Endothelial cell (in vitro differentiated cells): ENCODE measurements around the gene SMARCC1. TPM values are rescaled to one million over a fixed set of nuclear protein-coding genes. Genes with fewer than 3 reads are reported as not detected.
"Not testable (repeated sequence)": the region's sequence is repeated elsewhere in the genome, so short reads cannot be mapped to it uniquely, and the experiment has no call there.

Experiments used
- DNase-seq: peaks from one replicate; pipeline ENCODE4 v3.0.0; 2021; ENCODE audit warnings: low spot score
- H3K27ac Mint-ChIP-seq: one replicate; pipeline ENCODE4 v1.8.0; 2021; ENCODE audit warnings: mixed read lengths, inconsistent platforms; ENCODE audit not compliant: unreplicated experiment
- H3K27me3 Mint-ChIP-seq: one replicate; pipeline ENCODE4 v1.8.0; 2021; ENCODE audit warnings: mild to moderate bottlenecking, moderate library complexity, mixed read lengths, inconsistent platforms; ENCODE audit not compliant: unreplicated experiment
- H3K36me3 Mint-ChIP-seq: one replicate; pipeline ENCODE4 v1.8.0; 2021; ENCODE audit warnings: mild to moderate bottlenecking, low read depth, mixed read lengths, inconsistent platforms; ENCODE audit not compliant: unreplicated experiment
- H3K4me1 Mint-ChIP-seq: one replicate; pipeline ENCODE4 v1.8.0; 2021; ENCODE audit warnings: mild to moderate bottlenecking, mixed read lengths, inconsistent platforms; ENCODE audit not compliant: unreplicated experiment
- H3K4me3 Mint-ChIP-seq: one replicate; pipeline ENCODE4 v1.8.0; 2021; ENCODE audit warnings: mild to moderate bottlenecking, mixed read lengths, inconsistent platforms; ENCODE audit not compliant: unreplicated experiment
- H3K9me3 Mint-ChIP-seq: one replicate; pipeline ENCODE4 v1.8.0; 2021; ENCODE audit warnings: mixed read lengths, inconsistent platforms; ENCODE audit not compliant: unreplicated experiment
- long read RNA-seq: library from polyadenylated mRNA; unstranded; transcript quantifications from one replicate; pipeline ENCODE4 v2.0.0, GENCODE V29; 2020; ENCODE audit not compliant: unreplicated experiment
- total RNA-seq: library from RNA; stranded (reverse); fragmentation: NEBNext Ultra II Directional; extraction: Animal tissue kit (Norgen Biotek cat#: 25700); gene quantifications from one replicate; pipeline ENCODE4 v1.2.1, GENCODE V29; 2021; ENCODE audit not compliant: unreplicated experiment
- TF ChIP-seq, protein P1 (sequence below): fragments of 200-600 bp; sonication (generic); IDR thresholded peaks from one replicate; pipeline ENCODE4 v1.5.0; 2021; ENCODE audit warnings: antibody characterized with exemption; ENCODE audit not compliant: unreplicated experiment

The SMARCC1 gene
- 138 TPM for total RNA-seq
- long read RNA-seq, full-length matches to known transcripts: 5 of 32 reads
- long read RNA-seq, partial matches to known transcripts: 18 of 32 reads
- long read RNA-seq, other reads (novel, unspliced or antisense): 9 of 32 reads

DNA sequence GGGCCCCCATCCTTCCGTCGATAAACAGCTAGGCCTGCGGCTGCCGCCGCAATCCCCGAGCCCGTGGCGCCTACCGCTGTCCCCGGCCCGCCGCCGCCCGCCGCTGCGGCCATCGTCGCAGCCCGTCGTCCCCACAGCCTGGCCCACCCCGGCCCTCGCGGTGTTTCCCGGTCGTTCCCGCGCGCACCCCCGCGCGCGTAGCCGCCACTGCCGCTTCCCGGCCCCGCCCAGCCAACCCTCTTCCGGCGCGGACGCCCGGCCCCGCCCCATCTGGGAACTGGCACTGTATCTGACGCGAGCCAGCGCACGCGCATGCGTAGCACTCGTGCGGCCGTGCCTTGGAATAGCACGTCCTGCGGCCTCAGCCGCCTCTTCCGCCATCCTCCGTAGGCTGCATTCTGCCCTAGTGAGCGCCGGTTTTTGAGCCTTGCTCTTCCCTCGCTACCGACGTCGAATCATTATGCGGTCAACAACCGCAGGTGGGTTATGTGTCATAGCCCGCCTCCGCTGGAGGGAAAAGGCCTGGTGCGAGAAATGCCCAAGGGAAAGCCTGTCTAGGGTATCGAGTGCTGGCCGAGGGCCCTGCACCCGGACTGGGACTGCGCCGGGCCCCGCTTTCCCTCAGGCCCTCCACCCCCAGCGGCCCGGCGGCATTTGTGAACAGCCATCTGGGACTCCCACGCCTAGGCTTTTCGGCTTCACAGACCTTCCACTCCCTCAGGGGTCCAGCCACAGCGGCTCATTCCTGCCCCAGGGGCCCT, at the start of gene SMARCC1:
TSS of gene SMARCC1 (minus strand) at position 209 of the 761 bp plus-strand sequence. CDS start at position 113, 96 bp downstream.
- peaks cover 17% of the 10 kb centered on the region for H3K27me3 Mint-ChIP-seq
- peaks cover 21% of the 10 kb centered on the region for H3K4me1 Mint-ChIP-seq
- TF ChIP-seq, protein P1, sequence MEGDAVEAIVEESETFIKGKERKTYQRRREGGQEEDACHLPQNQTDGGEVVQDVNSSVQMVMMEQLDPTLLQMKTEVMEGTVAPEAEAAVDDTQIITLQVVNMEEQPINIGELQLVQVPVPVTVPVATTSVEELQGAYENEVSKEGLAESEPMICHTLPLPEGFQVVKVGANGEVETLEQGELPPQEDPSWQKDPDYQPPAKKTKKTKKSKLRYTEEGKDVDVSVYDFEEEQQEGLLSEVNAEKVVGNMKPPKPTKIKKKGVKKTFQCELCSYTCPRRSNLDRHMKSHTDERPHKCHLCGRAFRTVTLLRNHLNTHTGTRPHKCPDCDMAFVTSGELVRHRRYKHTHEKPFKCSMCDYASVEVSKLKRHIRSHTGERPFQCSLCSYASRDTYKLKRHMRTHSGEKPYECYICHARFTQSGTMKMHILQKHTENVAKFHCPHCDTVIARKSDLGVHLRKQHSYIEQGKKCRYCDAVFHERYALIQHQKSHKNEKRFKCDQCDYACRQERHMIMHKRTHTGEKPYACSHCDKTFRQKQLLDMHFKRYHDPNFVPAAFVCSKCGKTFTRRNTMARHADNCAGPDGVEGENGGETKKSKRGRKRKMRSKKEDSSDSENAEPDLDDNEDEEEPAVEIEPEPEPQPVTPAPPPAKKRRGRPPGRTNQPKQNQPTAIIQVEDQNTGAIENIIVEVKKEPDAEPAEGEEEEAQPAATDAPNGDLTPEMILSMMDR: no peak
- peak within 1 kb of the TSS; percentile 99 for H3K27ac Mint-ChIP-seq
- peak; percentile 99 for DNase-seq
- no peaks in the 10 kb centered on the region for H3K9me3 Mint-ChIP-seq
- peak within 1 kb of the TSS; percentile 99 for H3K4me3 Mint-ChIP-seq
- peaks cover 11% of the 10 kb centered on the region for H3K36me3 Mint-ChIP-seq

DNA sequence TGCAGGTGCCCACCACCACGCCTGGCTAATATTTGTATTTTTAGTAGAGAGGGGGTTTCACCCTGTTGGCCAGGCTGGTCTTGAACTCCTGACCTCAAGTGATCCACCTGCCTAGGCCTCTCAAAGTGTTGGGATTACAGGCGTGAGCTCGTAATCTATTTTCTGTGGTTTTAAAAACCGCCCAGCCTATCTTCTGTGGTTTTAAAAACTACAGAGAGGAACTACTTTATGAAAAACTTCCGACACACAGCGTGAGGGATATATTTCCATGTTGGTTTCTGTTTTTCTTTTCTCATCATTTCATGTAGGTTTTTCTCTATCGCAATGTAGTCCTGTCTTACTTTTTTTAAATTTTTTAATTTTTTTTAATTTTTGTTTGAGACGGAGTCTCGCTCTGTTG, 47.8 kb upstream of the SMARCC1 start:
- DNase-seq, H3K27ac Mint-ChIP-seq, H3K9me3 Mint-ChIP-seq, H3K4me3 Mint-ChIP-seq, H3K27me3 Mint-ChIP-seq: not testable (repeated sequence)
- Mint-ChIP-seq H3K4me1 (peaks cover 15% of the 10 kb centered on the region), H3K36me3 (peaks cover 33% of the 10 kb centered on the region)

DNA sequence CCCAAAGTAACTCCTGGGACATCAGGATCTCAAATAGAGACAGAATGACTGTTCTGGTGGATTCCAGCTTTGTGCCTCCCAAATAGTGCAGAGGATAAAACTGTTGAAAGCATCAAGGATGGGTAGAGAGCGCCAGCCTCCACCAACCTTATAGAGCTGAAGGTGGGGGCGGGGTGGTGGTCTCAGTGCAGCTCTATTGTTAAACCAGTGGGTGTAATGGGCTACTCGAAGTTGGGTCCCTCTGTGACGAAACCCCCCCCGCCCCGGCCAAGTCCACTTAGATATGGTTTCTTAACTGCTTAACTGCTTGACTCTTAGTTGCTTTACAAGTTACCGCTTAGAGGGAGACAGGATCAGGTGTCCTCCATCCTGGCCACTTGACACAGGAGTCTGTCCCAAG, 43.9 kb upstream of the SMARCC1 start:
- TF ChIP-seq, protein P1: no peak
- DNase-seq: no peak
- H3K9me3 Mint-ChIP-seq: no peaks in the 10 kb centered on the region

DNA sequence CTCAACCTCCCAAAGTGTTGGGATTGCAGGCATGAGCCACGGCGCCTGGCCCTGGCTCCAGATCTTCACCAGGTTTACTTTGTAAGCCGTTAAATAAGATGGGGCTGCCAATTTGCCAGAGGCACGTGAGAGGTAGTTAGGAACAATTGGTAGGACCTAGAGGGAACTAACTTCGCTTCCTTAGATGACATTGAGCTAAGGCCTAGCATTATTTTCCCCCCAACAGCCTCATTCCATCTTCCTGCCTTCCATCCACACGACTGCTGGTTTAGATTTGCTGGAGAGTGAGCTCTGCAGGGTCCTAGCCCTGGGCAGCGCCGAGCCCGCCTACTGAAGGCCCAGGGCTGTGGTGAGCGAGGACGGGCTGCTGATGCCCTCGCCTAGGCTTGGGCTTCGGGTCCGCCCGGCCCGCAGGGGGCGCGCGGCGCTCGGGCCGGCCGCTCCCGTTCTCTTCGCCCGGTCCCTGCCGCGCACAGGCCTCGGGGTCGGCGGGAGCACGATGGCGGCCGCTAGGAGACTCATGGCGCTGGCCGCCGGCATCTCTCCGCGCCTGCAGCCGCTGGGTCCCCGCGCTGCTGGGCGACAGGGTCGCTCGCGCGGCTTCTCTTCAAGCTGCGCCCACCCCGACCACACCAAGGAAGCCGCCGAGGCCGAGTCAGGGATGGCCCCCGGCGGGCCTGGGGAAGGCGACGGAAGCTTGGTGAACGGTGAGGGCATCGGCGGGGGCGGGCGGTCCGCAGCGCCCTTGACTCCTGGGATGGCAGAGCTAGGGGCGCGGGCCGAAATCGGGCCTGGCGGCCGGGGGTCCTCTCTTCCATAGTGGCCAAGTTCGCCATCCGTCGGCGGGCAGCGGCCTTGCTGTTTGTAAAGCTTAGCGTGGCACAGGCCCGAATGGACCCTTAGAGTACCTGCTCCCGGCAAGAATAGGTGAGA, 43.1 kb upstream of the SMARCC1 start:
- Mint-ChIP-seq H3K36me3 (peaks cover 14% of the 10 kb centered on the region), H3K9me3 (no peaks in the 10 kb centered on the region)
- TF ChIP-seq, protein P1: peak; percentile 64

More for the DNA sequence above, 43.9 kb upstream of the SMARCC1 start:
- no peaks in the 10 kb centered on the region for H3K27me3 Mint-ChIP-seq
- H3K27ac Mint-ChIP-seq: peak overlapping the region; percentile 57
- H3K4me1 Mint-ChIP-seq: peaks cover 17% of the 10 kb centered on the region
- H3K36me3 Mint-ChIP-seq: peaks cover 14% of the 10 kb centered on the region
- peak overlapping the region; percentile 94 for H3K4me3 Mint-ChIP-seq

DNA sequence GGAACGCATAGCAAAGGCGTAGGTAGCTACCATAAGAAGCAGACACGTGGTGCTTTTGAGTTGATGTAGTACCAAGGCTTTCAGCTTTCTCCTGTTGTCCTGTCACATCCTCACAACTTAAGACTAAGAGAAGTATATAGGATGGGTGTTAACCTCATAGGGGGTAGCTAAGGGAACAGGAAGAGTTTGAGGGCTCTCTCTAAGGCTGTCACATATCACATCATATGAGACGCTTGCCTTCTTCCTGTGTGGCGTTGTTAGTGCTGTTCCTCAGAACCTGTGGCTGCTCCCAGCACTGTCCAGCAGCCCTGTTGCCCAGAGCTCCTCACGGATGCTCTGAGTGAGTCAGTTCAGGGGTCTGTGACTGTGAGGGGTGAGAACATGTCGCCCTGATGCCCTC, 35.9 kb upstream of the SMARCC1 start:
- TF ChIP-seq, protein P1: no peak
- H3K4me3 Mint-ChIP-seq: no peak overlapping the region
- H3K27me3 Mint-ChIP-seq: peaks cover 2% of the 10 kb centered on the region
- H3K36me3 Mint-ChIP-seq: peaks cover 13% of the 10 kb centered on the region
- no peak for DNase-seq
- no peak overlapping the region for H3K27ac Mint-ChIP-seq
- no peaks in the 10 kb centered on the region for H3K9me3 Mint-ChIP-seq
- H3K4me1 Mint-ChIP-seq: no peaks in the 10 kb centered on the region

More for the DNA sequence above, 43.1 kb upstream of the SMARCC1 start:
- Mint-ChIP-seq H3K4me3 (peak overlapping the region; percentile 94), H3K4me1 (peaks cover 17% of the 10 kb centered on the region), H3K27ac (peak overlapping the region; percentile 70), H3K27me3 (no peaks in the 10 kb centered on the region)
- peak; percentile 88 for DNase-seq
